Natural killer cell (primary cell): ENCODE results near the gene DDOST. TPM values are rescaled to one million over a fixed set of nuclear protein-coding genes. Genes with fewer than 3 reads are reported as not detected.

Experiments used
- ATAC-seq, 3 donors: fragments of 150-1000 bp in 2 of 3; fragments of 200-7000 bp in 1 of 3; cut with Tn5 transposase; 1 replicate in 1 of 3; 2 replicates in 2 of 3; pipeline ENCODE4 v1.10.0; 2021; ENCODE audit warnings: mild to moderate bottlenecking in 2 of 3, moderate library complexity in 2 of 3
- DNase-seq, 2 donors: peaks; one replicate each; pipeline versions ENCODE4 v3.0.0 to v3.0.0-alpha.2; 2013 to 2021; ENCODE audit warnings: mixed read lengths in 1 of 2
- H3K27ac ChIP-seq: one replicate; pipeline ENCODE4 v1.5.1; 2013; ENCODE audit warnings: mild to moderate bottlenecking, low read length
- H3K27me3 ChIP-seq: one replicate; pipeline ENCODE4 v1.6.1; 2013; ENCODE audit warnings: low read length; ENCODE audit not compliant: control insufficient read depth, insufficient read depth
- H3K36me3 ChIP-seq: one replicate; pipeline ENCODE4 v1.6.1; 2013; ENCODE audit warnings: low read length; ENCODE audit not compliant: control insufficient read depth, insufficient read depth
- H3K4me1 ChIP-seq: one replicate; pipeline ENCODE4 v1.6.1; 2013; ENCODE audit warnings: low read length; ENCODE audit not compliant: control insufficient read depth, insufficient read depth
- H3K4me3 ChIP-seq: one replicate; pipeline ENCODE4 v1.5.1; 2013; ENCODE audit warnings: low read length
- H3K9me3 ChIP-seq: one replicate; pipeline ENCODE4 v1.6.1; 2013; ENCODE audit warnings: low read length; ENCODE audit not compliant: control insufficient read depth, insufficient read depth
- H3K27ac Mint-ChIP-seq, 2 donors: one replicate each; pipeline ENCODE4 v1.8.0; 2022; ENCODE audit warnings: mild to moderate bottlenecking in 2 of 2, mixed read lengths in 2 of 2, moderate library complexity in 1 of 2
- H3K27me3 Mint-ChIP-seq, 2 donors: one replicate each; pipeline ENCODE4 v1.8.0; 2022; ENCODE audit warnings: low read depth in 2 of 2, mixed read lengths in 2 of 2
- H3K36me3 Mint-ChIP-seq: one replicate; pipeline ENCODE4 v1.8.0; 2022; ENCODE audit warnings: mixed read lengths
- H3K4me1 Mint-ChIP-seq, 2 donors: one replicate each; pipeline ENCODE4 v1.8.0; 2022; ENCODE audit warnings: mixed read lengths in 2 of 2
- H3K4me3 Mint-ChIP-seq: one replicate; pipeline ENCODE4 v1.8.0; 2022; ENCODE audit warnings: mild to moderate bottlenecking, moderate library complexity, mixed read lengths
- H3K9me3 Mint-ChIP-seq, 2 donors: one replicate each; pipeline ENCODE4 v1.8.0; 2022; ENCODE audit warnings: mixed read lengths in 2 of 2
- WGBS: methylation state at CpG from one replicate; pipeline ENCODE4 v1.1.7; 2013; ENCODE audit warnings: missing lambda C conversion rate; ENCODE audit not compliant: insufficient coverage; 5-methylcytosine and 5-hydroxymethylcytosine counted together
- intact Hi-C: fragments of 100-400 bp; cut with micrococcal nuclease; formaldehyde crosslinking; loops from one replicate; pipeline ENCODE4 v1.14.2; 2022
- total RNA-seq, 4 donors: library from RNA; stranded (reverse); fragments of 120-200 nt in 1 of 4; gene quantifications; one replicate each; pipeline versions ENCODE4 v1.2.3 to v1.2.4, GENCODE V29; 2013 to 2022
- TF ChIP-seq, protein P1 (sequence below): fragments of 200-600 bp; IDR thresholded peaks from one replicate; pipeline ENCODE4 v1.8.0; 2022; ENCODE audit warnings: antibody characterized with exemption

DDOST gene
- total RNA-seq, 3 donors from 2014 or later (not counting 1 experiment from before 2014, with no cell fraction given): 137 to 158 (median 153) TPM

DNA sequence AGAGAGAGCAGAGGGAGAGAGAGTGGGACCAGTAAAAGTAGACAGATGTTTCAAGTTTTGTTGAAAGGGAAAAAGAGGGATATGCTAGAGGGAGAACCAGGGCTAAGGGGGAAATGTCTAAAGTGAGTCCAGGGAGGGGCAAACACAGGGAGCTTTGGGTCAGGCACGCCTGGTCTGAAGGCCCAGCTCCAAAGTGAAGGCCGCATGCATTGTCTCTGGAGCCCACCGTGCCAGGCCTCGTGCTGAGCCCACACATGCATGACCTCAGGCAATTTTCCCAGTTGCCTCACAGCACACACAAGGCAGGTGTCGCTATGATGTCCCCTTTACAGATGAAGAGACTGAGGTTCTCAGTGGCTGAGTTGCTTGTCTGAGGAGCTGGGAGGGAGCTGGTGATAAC lies 40.7 kb upstream of the DDOST start:
- H3K27me3 ChIP-seq: no peaks in the 10 kb centered on the region
- Mint-ChIP-seq H3K9me3 (no peaks in the 10 kb centered on the region), H3K27ac (no peak overlapping the region), H3K4me3 (no peak overlapping the region), H3K36me3 (no peaks in the 10 kb centered on the region), H3K4me1 (peaks cover 1 to 3% of the 10 kb centered on the region in 2 donors), H3K27me3 (peaks cover 0 to 3% of the 10 kb centered on the region in 2 donors)
- WGBS: 86% methylated on average over 5 of the region's 5 CpGs
- H3K27ac ChIP-seq: no peak overlapping the region
- intact Hi-C loops: no loop called here
- TF ChIP-seq, protein P1, sequence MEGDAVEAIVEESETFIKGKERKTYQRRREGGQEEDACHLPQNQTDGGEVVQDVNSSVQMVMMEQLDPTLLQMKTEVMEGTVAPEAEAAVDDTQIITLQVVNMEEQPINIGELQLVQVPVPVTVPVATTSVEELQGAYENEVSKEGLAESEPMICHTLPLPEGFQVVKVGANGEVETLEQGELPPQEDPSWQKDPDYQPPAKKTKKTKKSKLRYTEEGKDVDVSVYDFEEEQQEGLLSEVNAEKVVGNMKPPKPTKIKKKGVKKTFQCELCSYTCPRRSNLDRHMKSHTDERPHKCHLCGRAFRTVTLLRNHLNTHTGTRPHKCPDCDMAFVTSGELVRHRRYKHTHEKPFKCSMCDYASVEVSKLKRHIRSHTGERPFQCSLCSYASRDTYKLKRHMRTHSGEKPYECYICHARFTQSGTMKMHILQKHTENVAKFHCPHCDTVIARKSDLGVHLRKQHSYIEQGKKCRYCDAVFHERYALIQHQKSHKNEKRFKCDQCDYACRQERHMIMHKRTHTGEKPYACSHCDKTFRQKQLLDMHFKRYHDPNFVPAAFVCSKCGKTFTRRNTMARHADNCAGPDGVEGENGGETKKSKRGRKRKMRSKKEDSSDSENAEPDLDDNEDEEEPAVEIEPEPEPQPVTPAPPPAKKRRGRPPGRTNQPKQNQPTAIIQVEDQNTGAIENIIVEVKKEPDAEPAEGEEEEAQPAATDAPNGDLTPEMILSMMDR: no peak
- DNase-seq: no peak
- peaks cover 4% of the 10 kb centered on the region for H3K4me1 ChIP-seq
- ATAC-seq: no peak
- no peaks in the 10 kb centered on the region for H3K36me3 ChIP-seq
- no peaks in the 10 kb centered on the region for H3K9me3 ChIP-seq
- no peak overlapping the region for H3K4me3 ChIP-seq

DNA sequence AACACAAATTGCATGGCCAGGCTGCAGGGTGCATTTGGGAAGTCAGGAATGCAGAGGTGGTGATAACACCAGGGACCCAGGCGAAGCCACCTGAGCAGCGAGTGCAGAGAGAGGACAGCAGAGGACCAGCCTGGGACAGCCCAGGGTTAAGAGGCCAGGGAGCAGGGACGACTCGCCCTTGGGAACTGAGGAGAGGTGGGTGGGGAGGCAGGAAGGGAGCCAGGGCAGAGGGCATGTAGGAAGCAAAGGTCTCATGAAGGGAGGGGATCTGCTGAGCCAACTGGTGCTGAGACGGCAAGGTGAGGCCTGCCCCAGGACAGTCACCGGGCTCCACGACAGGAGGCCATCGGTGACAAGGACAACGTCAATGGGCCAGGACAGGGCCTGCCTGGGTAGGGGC lies 40.3 kb upstream of the DDOST start:
- Histone ChIP-seq H3K27me3 (no peaks in the 10 kb centered on the region), H3K36me3 (no peaks in the 10 kb centered on the region), H3K4me1 (peaks cover 7% of the 10 kb centered on the region), H3K4me3 (no peak overlapping the region), H3K27ac (no peak overlapping the region), H3K9me3 (no peaks in the 10 kb centered on the region)
- H3K27me3 Mint-ChIP-seq: peaks cover 0 to 3% of the 10 kb centered on the region in 2 donors
- no peak overlapping the region for H3K4me3 Mint-ChIP-seq
- intact Hi-C loops: no loop called here
- H3K9me3 Mint-ChIP-seq: no peaks in the 10 kb centered on the region
- no peaks in the 10 kb centered on the region for H3K36me3 Mint-ChIP-seq
- no peak overlapping the region for H3K27ac Mint-ChIP-seq
- ATAC-seq (no peak), DNase-seq (no peak)
- 94% methylated on average over 9 of the region's 9 CpGs for WGBS
- H3K4me1 Mint-ChIP-seq: peaks cover 5 to 7% of the 10 kb centered on the region in 2 donors
- TF ChIP-seq, protein P1: no peak

DNA sequence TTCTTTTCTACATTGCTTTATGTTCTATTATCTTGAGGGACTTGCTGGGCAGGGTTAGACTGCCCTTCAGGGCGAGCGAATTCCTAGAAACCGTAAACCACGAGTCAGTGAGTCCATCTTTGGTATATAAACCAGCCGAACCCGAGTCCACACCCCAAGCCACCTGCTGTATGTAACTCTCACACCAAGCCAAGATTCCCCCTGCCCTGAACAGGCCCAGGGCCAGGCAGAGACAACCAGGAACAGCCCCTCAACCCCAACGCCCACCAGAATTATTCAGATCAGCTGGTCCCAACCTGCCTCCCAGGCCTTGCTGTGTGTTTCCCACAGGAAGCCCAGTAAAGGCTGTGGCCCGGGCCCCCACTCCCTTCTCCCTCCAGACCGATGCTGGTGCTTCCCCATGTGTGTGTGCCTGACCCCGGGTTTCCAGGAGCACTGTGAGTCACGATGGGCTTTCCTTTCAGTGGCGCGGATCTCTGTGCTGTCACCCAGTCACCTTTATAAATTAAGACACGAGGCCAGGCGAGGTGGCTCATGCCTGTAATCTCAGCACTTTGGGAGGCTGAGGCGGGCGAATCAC lies 39.6 kb upstream of the DDOST start:
- 90% methylated on average over 17 of the region's 17 CpGs for WGBS
- intact Hi-C loops: no loop called here
- Histone ChIP-seq H3K27me3 (no peaks in the 10 kb centered on the region), H3K4me3 (no peak overlapping the region), H3K27ac (no peak overlapping the region), H3K4me1 (peaks cover 12% of the 10 kb centered on the region), H3K36me3 (no peaks in the 10 kb centered on the region), H3K9me3 (no peaks in the 10 kb centered on the region)
- H3K9me3 Mint-ChIP-seq: no peaks in the 10 kb centered on the region
- no peak overlapping the region for H3K27ac Mint-ChIP-seq
- peaks cover 11 to 13% of the 10 kb centered on the region in 2 donors for H3K4me1 Mint-ChIP-seq
- no peak overlapping the region for H3K4me3 Mint-ChIP-seq
- H3K36me3 Mint-ChIP-seq: no peaks in the 10 kb centered on the region
- TF ChIP-seq, protein P1: no peak
- DNase-seq: no peak
- no peak for ATAC-seq
- peaks cover 0 to 7% of the 10 kb centered on the region in 2 donors for H3K27me3 Mint-ChIP-seq

DNA sequence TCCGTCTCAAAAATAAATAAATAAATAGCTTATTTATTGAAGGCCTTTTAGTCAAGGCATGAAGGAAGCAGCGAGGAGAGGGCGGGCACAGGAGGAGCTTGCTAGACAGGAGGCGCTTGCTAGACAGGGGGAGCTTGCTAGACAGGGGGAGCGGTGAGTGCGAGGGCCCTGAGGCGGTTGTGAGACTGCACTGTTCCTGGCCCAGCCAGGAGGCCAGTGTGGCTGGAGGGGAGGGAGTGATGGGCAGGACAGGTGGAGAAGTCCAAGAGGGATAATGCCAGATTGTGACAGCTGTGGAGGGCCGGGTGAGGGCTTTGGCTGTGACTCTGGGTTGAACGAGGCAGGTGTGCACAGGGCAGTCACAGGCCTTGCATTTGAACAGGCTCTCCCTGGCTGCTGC lies 38.4 kb upstream of the DDOST start:
- TF ChIP-seq, protein P1: no peak
- Mint-ChIP-seq H3K4me1 (peaks cover 11 to 13% of the 10 kb centered on the region in 2 donors), H3K4me3 (no peak overlapping the region), H3K9me3 (no peaks in the 10 kb centered on the region), H3K36me3 (no peaks in the 10 kb centered on the region), H3K27ac (no peak overlapping the region), H3K27me3 (peaks cover 0 to 9% of the 10 kb centered on the region in 2 donors)
- Histone ChIP-seq H3K9me3 (no peaks in the 10 kb centered on the region), H3K4me3 (no peak overlapping the region), H3K4me1 (peaks cover 12% of the 10 kb centered on the region), H3K27me3 (no peaks in the 10 kb centered on the region), H3K27ac (no peak overlapping the region), H3K36me3 (no peaks in the 10 kb centered on the region)
- WGBS: 92% methylated on average over 9 of the region's 9 CpGs
- DNase-seq: no peak
- intact Hi-C loops: no loop called here
- ATAC-seq: no peak
